Stimulated activated CD4-positive, alpha-beta T cell treated with anti-CD3 and anti-CD28 coated beads, TNF-alpha, amount 100 ng/mL, for 24 hours (primary cell): ENCODE data around the gene CKM.
"Not testable (repeated sequence)": the region's sequence is repeated elsewhere in the genome, so short reads cannot be mapped to it uniquely, and the experiment has no call there.

Experiments used
- DNase-seq, 3 experiments: peaks; one replicate each; pipeline ENCODE4 v3.0.0-alpha.2; 2020; ENCODE audit warnings: low read depth in 3 of 3

Gene CKM

DNA sequence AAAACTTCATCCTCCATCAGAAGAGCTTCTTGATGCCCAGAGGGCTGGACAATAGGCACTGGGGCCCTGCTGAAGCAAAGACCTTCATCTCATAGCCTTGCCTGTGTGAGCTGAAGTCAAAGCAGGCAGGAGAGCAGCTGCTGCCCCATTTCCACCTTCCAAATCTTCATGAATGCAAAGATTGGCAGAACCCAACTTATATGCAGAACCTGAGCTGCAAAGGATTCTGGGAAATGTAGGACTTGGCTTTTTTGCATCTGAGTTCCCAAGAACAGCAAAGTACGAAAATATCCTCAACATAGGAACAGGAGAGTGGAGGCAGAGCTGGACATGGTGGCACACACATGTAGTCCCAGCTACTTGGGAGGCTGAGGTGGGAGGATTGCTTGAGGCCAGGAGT is 30.8 kb downstream of the CKM start:
- no peak for DNase-seq

- DNase-seq = no peak
Observed at GRCh38 chr19:45290381-45290931, 32.2 kb downstream of the CKM start.

DNA sequence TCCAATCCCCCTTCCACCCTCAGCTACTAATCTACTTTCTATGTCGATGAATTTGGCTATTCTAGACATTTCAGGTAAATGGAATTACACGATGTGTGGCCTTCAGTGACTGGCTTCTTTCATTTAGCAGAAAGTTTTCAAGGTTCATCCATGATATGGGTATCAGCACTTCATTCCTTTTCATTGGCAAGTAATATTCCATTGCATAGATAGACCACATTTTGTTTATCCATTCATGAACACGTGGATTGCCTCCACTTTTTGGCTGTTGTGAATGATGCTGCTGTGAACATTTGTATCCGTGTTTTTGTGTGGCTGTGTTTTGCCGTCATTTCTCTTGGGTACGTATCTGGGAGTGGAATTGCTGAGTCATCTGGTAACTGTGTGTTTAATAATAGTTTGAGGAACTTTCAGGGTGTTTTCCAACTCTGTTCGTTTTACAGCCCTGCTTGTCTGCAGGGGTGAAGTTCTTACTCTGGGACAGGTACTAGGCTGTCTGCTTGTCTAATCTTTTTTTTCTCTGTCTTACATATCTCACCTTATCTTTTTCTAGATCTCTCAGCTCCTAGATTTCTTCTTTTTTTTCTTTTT is 39.1 kb downstream of the CKM start:
- DNase-seq = no peak

DNA sequence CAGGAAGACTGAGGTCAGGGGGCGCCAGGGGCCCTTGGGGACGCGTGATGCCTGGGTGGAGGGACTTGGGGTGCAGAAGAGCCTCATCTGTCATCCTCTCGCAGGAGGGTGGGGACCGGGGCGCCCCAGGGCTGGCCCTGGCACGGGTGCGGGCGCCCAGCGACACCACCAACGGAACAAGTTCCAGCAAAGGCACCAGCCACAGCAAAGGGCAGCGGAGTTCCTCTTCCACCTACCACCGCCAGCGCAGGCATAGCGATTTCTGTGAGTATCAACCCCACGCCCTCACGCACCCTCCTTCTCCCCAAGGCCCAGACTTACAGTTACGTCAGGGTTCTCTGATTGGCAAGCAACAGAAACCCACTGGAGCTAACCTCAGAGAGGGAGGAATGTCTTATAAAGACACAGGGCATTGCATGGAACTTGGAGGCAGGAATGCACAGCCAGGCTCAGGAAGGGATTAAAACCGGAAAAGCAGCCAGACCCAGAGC is 42.2 kb downstream of the CKM start:
- DNase-seq = no peak

GRCh38 chr19:45279587-45280192 is 43.0 kb downstream of the CKM start:
- DNase-seq = no peak

- DNase-seq = no peak
Observed at GRCh38 chr19:45278087-45278486, 44.6 kb downstream of the CKM start.

- no peak for DNase-seq
Observed at GRCh38 chr19:45276284-45276687, 46.4 kb downstream of the CKM start.

- DNase-seq = no peak
Observed at GRCh38 chr19:45275370-45275971, 47.2 kb downstream of the CKM start.

- no peak for DNase-seq
Observed at GRCh38 chr19:45273521-45273855, 49.2 kb downstream of the CKM start.

DNA sequence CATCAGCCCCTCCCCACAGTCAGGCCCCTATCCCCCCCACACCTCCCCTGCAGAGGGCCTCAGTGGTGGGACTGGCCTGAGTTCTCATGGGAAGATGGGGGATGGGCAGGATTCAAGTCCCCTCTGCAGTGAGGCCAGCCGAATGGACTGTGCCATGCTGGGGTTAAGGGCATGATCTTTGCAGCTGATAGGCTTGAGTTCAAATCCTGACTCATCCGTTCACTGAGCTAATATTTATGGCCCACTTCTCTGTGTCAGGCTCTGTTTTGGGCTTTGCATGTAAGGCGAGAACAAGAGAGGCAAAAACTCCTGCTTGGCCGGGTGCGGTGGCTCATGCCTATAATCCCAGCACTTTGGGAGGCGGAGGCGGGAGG is 51.0 kb downstream of the CKM start:
- no peak for DNase-seq

DNA sequence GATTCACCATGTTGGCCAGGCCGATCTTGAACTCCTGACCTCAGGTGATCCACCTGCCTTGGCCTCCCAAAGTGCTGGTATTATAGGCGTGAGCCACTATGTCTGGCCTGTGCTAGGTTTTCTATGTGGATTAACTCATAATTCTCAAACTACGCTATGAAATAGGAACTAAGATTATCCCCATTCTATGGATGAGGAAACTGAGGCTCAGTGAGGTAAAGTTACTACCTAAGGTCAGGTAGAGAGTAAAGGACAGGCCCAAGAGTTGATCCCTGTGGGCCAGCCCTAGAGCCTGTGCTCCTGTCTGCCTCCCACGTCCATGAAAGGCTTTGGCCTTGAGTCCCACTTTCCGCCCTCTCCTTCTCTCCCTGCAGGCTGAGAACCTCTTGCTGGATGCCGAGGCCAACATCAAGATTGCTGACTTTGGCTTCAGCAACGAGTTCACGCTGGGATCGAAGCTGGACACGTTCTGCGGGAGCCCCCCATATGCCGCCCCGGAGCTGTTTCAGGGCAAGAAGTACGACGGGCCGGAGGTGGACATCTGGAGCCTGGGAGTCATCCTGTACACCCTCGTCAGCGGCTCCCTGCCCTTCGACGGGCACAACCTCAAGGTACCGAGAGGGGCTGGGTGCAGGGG is 51.5 kb downstream of the CKM start:
- DNase-seq = no peak

- not testable (repeated sequence) for DNase-seq
Observed at GRCh38 chr19:45269939-45270338, 52.7 kb downstream of the CKM start.

- DNase-seq = no peak
Observed at GRCh38 chr19:45267296-45267695, 55.4 kb downstream of the CKM start.

DNA sequence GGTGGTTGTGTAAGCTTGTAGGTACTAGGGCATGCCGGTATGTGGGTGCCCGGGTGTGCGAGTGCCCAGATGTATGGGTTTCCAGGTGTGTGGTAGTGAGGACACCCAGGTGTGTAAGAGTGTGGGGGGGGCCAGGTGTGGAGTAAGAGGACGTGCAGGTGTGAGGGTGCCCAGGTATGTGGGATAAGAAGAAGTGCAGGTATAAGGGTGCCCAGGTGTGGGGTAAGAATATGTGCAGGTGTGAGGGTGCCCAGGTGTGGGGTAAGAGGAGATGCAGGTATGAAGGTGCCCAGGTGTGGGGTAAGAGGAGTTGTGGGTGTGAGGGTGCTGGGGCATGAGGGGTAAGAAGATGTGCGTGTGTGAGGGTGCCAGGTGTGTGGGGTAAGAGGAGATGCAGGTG is 57.3 kb downstream of the CKM start:
- no peak for DNase-seq

DNA sequence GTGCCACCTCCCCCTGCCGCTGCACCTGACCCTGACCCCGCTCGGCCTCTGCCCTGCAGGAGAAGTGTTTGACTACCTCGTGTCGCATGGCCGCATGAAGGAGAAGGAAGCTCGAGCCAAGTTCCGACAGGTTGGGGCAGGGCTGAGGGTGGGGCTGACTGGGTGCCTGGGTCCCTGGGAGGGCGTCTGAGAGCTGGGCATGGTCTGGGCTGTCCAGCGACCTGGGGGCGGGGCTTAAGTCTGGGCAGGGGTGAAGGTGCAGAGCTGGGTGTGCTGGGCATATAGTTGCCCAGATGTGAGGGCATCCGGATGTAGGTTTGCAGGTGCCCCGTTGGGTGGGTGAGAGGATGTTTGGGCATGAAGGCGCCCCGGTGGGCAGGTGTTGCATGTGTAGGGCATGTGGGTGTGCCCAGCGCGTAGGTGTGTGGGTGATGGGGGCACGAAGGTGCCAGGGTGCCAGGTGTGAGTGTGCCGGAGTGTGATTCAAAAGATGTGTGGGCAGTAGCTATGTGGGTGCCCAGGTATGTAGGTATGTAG is 57.8 kb downstream of the CKM start:
- no peak for DNase-seq

- DNase-seq = no peak
Observed at GRCh38 chr19:45263013-45263412, 59.7 kb downstream of the CKM start.

GRCh38 chr19:45262570-45262969 is 60.1 kb downstream of the CKM start:
- DNase-seq = no peak

GRCh38 chr19:45258862-45259261 is 63.8 kb downstream of the CKM start:
- DNase-seq = no peak

GRCh38 chr19:45256836-45257235 is 65.8 kb downstream of the CKM start:
- DNase-seq = no peak
